K562 (cell line): ENCODE measurements around the gene MAST3.

Source experiments
- CTCF ChIP-seq, 3 experiments: IDR thresholded peaks in 2 of 3; conservative IDR thresholded peaks in 1 of 3; 2 replicates each; pipeline ENCODE4 v1.5.1; 2011 to 2012; ENCODE audit warnings: low read length in 3 of 3, mild to moderate bottlenecking in 3 of 3, control low read depth in 2 of 3, improper control_type of control experiment in 1 of 3, inconsistent platforms in 1 of 3, low read depth in 1 of 3, mixed read lengths in 1 of 3, moderate library complexity in 1 of 3; ENCODE audit not compliant: insufficient read depth in 2 of 3
- ETV6 ChIP-seq, 3 experiments: fragments of 150-350 bp in 1 of 3; sonication (generic) in 1 of 3; formaldehyde crosslinking in 1 of 3; IDR thresholded peaks; 2 replicates each; pipeline versions ENCODE4 v1.6.1 to v1.8.0; 2014 to 2022; ENCODE audit warnings: borderline replicate concordance in 2 of 3, low read depth in 2 of 3, antibody characterized with exemption in 1 of 3, low read length in 1 of 3, mild to moderate bottlenecking in 1 of 3, missing genetic modification reagents in 1 of 3
- PHF8 ChIP-seq: fragments of 200-600 bp; sonication (generic); IDR thresholded peaks from 2 replicates; pipeline ENCODE4 v1.6.1; 2012; ENCODE audit warnings: mixed run types, mild to moderate bottlenecking, inconsistent platforms, low read length, moderate library complexity, borderline replicate concordance
- STAT6 ChIP-seq: sonication (generic); formaldehyde crosslinking; IDR thresholded peaks from 2 replicates; pipeline ENCODE4 v1.8.1; 2023; ENCODE audit warnings: mild to moderate bottlenecking, missing genetic modification reagents
- TBL1XR1 ChIP-seq, 2 experiments: IDR thresholded peaks; 2 replicates each; pipeline ENCODE4 v1.6.1; 2012; ENCODE audit warnings: improper control_type of control experiment in 2 of 2, low read length in 2 of 2, mild to moderate bottlenecking in 1 of 2
- USF2 ChIP-seq: sonication (generic); formaldehyde crosslinking; IDR thresholded peaks from 2 replicates; pipeline ENCODE4 v1.5.0; 2020; ENCODE audit warnings: missing genetic modification reagents
- TF ChIP-seq, protein P1 (sequence below): fragments of 450-650 bp; IDR thresholded peaks from 2 replicates; pipeline ENCODE4 v1.6.1; 2018; ENCODE audit not compliant: partially characterized antibody

DNA sequence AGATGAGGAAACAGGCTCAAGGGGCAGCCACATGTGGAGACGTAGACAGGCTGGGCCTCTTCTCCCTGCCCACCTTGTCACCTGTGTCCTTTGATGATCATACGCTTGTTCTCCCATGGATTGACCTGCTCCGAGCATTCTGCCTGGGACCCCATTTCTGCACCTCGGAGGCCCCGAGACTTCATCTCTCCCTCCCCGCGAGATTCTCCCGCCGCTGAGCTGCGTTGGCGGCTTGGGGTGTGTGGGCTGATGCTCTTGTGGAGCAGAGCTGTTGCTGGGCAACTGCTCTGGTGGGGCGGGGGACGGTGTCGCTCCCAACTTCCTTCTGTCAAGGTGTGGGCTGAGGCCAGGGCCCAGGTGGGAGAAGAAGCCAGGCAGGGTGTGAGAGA, 22.1 kb downstream of the MAST3 start:
- no peak for TF ChIP-seq TBL1XR1 (IDR thresholded peaks at IDR 0.05; ENCODE audit: low read length in 2 of 2)
- TF ChIP-seq, protein P1, sequence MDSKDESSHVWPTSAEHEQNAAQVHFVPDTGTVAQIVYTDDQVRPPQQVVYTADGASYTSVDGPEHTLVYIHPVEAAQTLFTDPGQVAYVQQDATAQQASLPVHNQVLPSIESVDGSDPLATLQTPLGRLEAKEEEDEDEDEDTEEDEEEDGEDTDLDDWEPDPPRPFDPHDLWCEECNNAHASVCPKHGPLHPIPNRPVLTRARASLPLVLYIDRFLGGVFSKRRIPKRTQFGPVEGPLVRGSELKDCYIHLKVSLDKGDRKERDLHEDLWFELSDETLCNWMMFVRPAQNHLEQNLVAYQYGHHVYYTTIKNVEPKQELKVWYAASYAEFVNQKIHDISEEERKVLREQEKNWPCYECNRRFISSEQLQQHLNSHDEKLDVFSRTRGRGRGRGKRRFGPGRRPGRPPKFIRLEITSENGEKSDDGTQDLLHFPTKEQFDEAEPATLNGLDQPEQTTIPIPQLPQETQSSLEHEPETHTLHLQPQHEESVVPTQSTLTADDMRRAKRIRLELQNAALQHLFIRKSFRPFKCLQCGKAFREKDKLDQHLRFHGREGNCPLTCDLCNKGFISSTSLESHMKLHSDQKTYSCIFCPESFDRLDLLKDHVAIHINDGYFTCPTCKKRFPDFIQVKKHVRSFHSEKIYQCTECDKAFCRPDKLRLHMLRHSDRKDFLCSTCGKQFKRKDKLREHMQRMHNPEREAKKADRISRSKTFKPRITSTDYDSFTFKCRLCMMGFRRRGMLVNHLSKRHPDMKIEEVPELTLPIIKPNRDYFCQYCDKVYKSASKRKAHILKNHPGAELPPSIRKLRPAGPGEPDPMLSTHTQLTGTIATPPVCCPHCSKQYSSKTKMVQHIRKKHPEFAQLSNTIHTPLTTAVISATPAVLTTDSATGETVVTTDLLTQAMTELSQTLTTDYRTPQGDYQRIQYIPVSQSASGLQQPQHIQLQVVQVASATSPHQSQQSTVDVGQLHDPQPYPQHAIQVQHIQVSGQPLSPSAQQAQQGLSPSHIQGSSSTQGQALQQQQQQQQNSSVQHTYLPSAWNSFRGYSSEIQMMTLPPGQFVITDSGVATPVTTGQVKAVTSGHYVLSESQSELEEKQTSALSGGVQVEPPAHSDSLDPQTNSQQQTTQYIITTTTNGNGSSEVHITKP: no peak
- TF ChIP-seq CTCF (IDR thresholded peaks at IDR 0.05 in 2 of 3, conservative IDR thresholded peaks at IDR 0.05 in 1 of 3; ENCODE audit: insufficient read depth in 2 of 3, low read depth in 1 of 3, low read length in 3 of 3): no peak
- no peak for TF ChIP-seq STAT6 (CRISPR knock-in tag)
- no peak for TF ChIP-seq USF2 (CRISPR knock-in tag)
- TF ChIP-seq ETV6 (IDR thresholded peaks at IDR 0.05; ENCODE audit: borderline replicate concordance in 1 of 2, low read depth in 2 of 2, low read length in 1 of 2): no peak
- TF ChIP-seq ETV6 (CRISPR knock-in tag; IDR thresholded peaks at IDR 0.05; ENCODE audit: borderline replicate concordance): no peak
- TF ChIP-seq PHF8: no peak
